ENCODE results near the gene PDCL3. TPM values are rescaled to one million over a fixed set of nuclear protein-coding genes. Genes with fewer than 3 reads are reported as not detected.

Gene PDCL3
- polyA plus RNA-seq, 1 experiment, result 10.9 TPM

GRCh38 chr2:100522430-100522829 lies 40.4 kb upstream of the PDCL3 start:
- CTCF ChIA-PET, result no interaction called here
- H3K36me3 ChIP-seq (ENCODE audit: control insufficient read depth, insufficient read depth, low read length), result no peaks in the 10 kb centered on the region
- H3K27me3 ChIP-seq (ENCODE audit: control insufficient read depth, insufficient read depth, low read length), result peaks cover 2% of the 10 kb centered on the region
- POLR2A ChIA-PET, result no interaction called here
- no peak for DNase-seq (ENCODE audit: low read depth)
- no peak for TF ChIP-seq CTCF (IDR thresholded peaks at IDR 0.05; ENCODE audit: insufficient read depth, low read depth, low read length)
- H3K4me3 ChIP-seq (ENCODE audit: low read depth, low read length), result no peak overlapping the region

GRCh38 chr2:100524331-100524730 lies 38.5 kb upstream of the PDCL3 start:
- Histone ChIP-seq H3K27me3 (ENCODE audit: control insufficient read depth, insufficient read depth, low read length) (no peaks in the 10 kb centered on the region; the same call in 1 of the 2 replicates), H3K36me3 (ENCODE audit: control insufficient read depth, insufficient read depth, low read length) (no peaks in the 10 kb centered on the region), H3K4me3 (ENCODE audit: low read depth, low read length) (no peak overlapping the region)
- POLR2A ChIA-PET, result no interaction called here
- CTCF ChIA-PET, result no interaction called here
- no peak for TF ChIP-seq CTCF (IDR thresholded peaks at IDR 0.05; ENCODE audit: insufficient read depth, low read depth, low read length)
- DNase-seq (ENCODE audit: low read depth), result no peak

- CTCF ChIA-PET, result no interaction called here
Measured at GRCh38 chr2:100526868-100527267, 35.9 kb upstream of the PDCL3 start.

GRCh38 chr2:100527440-100528015 lies 35.3 kb upstream of the PDCL3 start:
- Histone ChIP-seq H3K27me3 (ENCODE audit: control insufficient read depth, insufficient read depth, low read length) (no peaks in the 10 kb centered on the region; the same call in 1 of the 2 replicates), H3K36me3 (ENCODE audit: control insufficient read depth, insufficient read depth, low read length) (no peaks in the 10 kb centered on the region), H3K4me3 (ENCODE audit: low read depth, low read length) (no peak overlapping the region)
- no peak for DNase-seq (ENCODE audit: low read depth)
- ChIA-PET CTCF (no interaction called here), POLR2A (no interaction called here)
- no peak for TF ChIP-seq CTCF (IDR thresholded peaks at IDR 0.05; ENCODE audit: insufficient read depth, low read depth, low read length)

More at GRCh38 chr2:100526868-100527267, 35.9 kb upstream of the PDCL3 start:
- Histone ChIP-seq H3K4me3 (ENCODE audit: low read depth, low read length) (no peak overlapping the region), H3K36me3 (ENCODE audit: control insufficient read depth, insufficient read depth, low read length) (no peaks in the 10 kb centered on the region), H3K27me3 (ENCODE audit: control insufficient read depth, insufficient read depth, low read length) (no peaks in the 10 kb centered on the region; the same call in 1 of the 2 replicates)
- TF ChIP-seq CTCF (IDR thresholded peaks at IDR 0.05; ENCODE audit: insufficient read depth, low read depth, low read length), result no peak
- no peak for DNase-seq (ENCODE audit: low read depth)
- POLR2A ChIA-PET, result no interaction called here

GRCh38 chr2:100529176-100529575 lies 33.6 kb upstream of the PDCL3 start:
- CTCF ChIA-PET, result no interaction called here
- POLR2A ChIA-PET, result no interaction called here
- H3K36me3 ChIP-seq (ENCODE audit: control insufficient read depth, insufficient read depth, low read length), result no peaks in the 10 kb centered on the region
- no peak for DNase-seq (ENCODE audit: low read depth)
- no peak overlapping the region for H3K4me3 ChIP-seq (ENCODE audit: low read depth, low read length)
- no peak for TF ChIP-seq CTCF (IDR thresholded peaks at IDR 0.05; ENCODE audit: insufficient read depth, low read depth, low read length)
- H3K27me3 ChIP-seq (ENCODE audit: control insufficient read depth, insufficient read depth, low read length), result no peaks in the 10 kb centered on the region

Data from BJ (cell line).